Measurements from ENCODE around the gene MFF.
"Not testable (repeated sequence)": the region's sequence is repeated elsewhere in the genome, so short reads cannot be mapped to it uniquely, and the experiment has no call there.

MFF gene

DNA sequence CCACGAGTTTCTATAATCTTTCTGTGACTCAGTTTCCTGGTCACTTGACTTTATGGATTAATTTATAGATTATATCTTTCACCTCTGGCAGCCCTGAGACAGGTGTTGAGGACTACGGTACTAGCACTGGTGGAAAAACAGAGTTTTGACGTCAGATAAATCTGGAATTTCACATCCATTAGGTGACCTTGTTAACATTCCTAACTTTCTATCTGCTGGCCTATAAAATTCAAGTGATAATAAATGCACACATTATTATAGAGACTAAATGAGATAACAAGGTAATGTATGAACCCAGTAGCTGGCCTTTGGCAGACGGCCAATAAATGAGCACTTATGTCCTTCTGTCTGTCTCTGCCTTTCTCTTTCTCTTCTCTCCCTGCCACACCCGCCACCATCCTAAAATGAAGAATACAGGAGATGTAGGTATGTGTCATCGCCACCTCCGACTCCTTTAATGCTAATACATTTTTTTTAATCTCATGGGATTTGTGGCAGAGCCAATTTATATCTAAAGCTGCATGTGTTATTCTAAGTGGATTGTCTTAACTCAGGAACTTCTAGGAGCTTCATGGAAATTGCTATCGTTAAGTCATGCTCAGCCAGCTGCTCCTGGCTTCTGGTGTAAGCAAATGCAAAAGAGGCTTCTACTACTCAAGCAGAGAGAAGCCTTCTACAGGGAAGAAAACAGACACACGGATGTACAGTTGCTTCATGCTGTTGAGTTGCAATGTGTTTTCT lies 51.8 kb downstream of the MFF start:
- no peak for FAIRE-seq

DNA sequence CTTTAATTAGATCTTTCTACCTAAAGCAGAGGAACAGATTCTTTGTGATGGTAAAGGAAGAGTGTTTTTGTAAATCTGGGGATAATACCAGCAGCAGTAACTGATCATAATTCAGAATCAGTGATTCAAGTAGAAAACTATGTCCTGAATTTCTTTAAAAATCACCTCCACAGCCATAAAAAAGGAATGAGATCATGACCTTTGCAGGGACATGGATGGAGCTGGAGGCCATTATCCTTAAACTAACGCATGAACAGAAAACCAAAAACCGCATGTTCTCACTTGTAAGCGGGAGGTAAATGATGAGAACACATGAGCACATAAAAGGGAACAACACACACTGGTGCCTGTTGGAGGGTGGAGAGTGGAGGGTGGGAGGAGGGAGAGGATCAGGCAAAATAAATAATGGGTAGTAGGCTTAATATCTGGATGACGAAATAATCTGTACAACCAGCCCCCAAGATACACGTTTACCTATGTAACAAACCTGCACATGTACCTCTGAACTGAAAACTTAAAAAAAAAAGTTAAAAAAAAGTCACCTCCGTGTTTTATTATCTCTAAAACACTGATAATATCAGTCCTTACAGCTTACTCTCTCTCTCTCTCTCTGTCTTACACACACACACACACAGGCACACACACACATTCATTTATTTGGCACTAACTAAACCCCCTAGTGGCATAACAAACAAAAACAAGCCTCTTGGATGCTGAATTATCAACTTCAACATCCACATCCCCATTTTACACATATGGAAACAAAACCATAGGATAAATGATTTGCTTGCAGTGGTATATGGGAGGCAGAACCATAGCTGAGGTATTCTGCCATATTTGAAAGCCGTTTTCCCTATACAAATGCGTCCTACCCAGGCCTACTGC lies 52.7 kb downstream of the MFF start:
- no peak for FAIRE-seq
- no peak for DNase-seq (ENCODE audit: insufficient read length, low spot score)

More for the DNA sequence above, 51.8 kb downstream of the MFF start:
- DNase-seq (ENCODE audit: insufficient read length, low spot score): no peak

DNA sequence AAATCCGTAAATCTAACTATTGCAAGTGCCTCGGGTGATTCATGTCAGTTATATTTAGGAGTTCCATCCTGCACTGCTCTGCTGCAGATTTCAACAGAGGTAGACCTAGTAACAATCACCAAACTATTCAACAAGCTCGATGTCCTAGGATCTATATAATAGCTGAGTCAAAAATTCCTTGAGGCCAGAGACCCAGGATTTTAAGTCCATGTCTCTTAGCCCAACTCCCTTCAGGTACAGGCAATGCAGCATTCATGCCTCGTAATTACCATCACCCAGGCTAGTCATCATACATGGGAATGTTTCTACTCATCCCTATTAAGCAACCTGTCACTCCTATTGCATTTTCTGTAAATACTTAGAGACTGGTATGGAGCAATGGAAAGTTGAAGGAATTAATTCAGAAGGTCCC lies 53.3 kb downstream of the MFF start:
- FAIRE-seq: no peak
- DNase-seq (ENCODE audit: insufficient read length, low spot score): no peak

DNA sequence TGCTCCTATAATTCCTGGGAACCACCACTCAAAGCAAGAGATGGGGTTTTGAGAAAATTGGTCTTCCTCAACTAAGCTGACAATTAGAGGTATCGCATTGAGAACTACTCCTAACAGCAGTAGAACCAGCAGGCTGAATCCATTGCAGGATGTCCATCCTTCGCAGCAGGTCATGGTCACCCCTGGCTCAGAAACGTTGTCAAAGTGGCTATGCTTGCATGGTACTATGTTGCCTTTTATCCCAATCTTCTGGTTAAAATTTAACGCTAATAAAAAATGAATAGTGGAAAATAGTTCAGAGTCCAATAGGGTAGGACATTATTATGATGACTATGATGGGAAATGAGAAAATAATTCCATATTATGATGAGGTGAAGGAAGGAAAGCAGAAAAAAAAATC lies 54.0 kb downstream of the MFF start, which contains the start of gene TM4SF20:
Gene TM4SF20 (minus strand): TSS at position 212 of the 400 bp plus-strand sequence. CDS start 38 bp downstream, at position 174.
- FAIRE-seq (no peak), DNase-seq (ENCODE audit: insufficient read length, low spot score) (no peak)

DNA sequence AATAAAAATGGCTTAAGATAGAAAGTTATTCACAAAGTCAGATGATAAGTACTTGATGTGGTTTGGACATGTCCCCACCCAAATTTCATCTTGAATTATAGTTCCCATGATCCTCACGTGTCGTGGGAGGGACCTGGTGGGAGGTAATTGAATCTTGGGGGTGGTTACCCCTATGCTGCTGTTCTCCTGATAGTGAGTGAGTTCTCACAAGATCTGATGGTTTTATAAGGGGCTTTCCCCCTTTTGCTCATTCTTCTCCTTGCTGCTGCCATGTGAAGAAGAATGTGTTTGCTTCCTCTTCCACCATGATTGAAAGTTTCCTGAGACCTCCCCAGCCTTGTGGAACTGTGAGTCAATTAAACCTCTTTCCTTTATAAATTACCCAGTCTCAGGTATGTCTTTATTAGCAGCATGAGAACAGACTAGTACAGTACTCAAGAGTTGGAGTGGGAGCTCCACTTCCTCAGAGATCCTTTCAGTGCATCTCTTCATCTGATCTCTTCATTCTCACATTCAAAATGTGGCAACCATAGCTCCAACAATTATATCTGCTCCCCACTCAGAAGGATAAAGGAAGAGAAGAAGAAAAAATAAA lies 57.3 kb downstream of the MFF start:
- FAIRE-seq; DNase-seq (ENCODE audit: insufficient read length, low spot score): not testable (repeated sequence)

DNA sequence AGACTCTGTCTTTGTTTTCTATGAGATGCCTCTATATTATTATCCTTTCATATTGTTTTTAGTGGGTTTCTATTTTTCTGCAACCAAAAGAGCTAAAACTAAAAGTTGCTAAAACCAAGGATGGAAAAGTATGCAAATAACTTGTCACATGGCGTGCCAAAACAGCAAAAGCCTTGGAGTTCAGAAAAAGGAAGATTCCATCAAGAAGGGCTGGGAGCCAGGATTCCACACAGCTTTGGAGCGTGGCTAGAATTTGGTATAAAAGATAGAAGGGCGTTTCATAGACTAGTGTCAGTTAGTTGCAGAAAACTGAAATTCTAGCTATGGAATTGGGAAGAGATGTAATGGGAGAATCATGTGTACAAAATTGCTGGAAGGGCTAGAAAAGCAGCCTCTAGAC lies 58.6 kb downstream of the MFF start:
- no peak for DNase-seq (ENCODE audit: insufficient read length, low spot score)
- no peak for FAIRE-seq

DNA sequence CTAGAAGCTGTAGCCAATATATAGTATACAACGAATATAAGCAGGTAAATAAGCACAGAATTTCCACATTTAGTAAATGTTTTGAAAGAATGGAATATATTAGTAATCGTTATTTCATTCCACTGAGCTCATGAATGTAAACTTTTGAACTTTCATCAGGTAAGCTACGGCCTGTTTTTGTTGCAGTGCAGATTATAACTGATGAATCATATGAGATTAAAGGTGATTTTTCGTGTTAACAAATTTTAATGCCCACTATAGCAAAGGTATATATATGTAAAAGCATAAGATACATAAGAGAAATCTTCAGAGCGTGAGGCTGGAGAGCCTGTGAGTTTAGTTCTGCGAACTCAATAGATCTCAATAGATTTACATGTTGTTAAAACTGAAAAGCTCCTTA lies 61.6 kb downstream of the MFF start:
- DNase-seq (ENCODE audit: insufficient read length, low spot score): no peak
- no peak for FAIRE-seq

DNA sequence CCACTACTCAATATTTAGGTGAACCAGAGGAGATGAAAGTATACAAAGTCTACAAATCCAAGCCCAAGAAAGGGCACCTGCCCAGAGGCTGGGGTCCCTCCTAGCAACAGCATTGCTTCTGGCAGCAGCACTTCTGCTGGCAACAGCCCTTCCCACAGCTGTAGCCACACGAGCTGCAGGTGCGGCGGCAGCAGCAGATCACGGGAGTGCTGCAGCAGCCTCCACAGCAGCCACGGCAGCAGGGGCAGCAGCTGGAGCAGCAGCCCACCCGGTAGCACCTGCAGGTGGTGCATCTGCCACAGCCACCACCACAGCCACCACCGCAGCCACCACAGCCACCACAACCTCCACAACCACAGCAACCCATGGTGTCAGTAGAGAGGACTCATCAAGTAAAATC lies 62.5 kb downstream of the MFF start, which contains the start of gene SCYGR1:
Gene SCYGR1 (minus strand): TSS at position 367 of the 400 bp plus-strand sequence. CDS start 0 bp downstream, at position 367.
- not testable (repeated sequence) for DNase-seq (ENCODE audit: insufficient read length, low spot score); FAIRE-seq

DNA sequence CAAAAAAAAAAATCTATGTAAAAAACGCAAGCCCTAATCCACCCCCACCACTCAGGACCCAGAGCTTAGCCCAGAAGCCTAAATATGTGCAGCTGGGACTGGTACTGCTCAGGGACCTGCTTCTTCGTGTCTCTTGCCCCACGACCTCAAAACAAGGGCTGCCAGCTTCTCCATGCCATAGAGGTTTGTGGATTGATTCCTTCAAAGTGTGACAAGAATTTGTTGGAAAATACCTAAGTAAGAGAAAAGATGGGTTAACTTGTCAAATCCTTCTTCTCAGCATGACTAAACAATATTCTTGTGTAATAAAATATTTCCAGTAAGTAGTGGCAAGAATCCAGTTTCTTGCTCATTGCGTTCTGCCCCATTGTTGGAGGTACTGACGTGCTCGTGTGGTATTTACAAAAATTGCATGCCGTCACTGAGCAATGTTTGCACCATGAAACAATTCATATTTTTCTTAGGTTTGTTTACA lies 63.5 kb downstream of the MFF start:
- no peak for FAIRE-seq
- DNase-seq (ENCODE audit: insufficient read length, low spot score): no peak

DNA sequence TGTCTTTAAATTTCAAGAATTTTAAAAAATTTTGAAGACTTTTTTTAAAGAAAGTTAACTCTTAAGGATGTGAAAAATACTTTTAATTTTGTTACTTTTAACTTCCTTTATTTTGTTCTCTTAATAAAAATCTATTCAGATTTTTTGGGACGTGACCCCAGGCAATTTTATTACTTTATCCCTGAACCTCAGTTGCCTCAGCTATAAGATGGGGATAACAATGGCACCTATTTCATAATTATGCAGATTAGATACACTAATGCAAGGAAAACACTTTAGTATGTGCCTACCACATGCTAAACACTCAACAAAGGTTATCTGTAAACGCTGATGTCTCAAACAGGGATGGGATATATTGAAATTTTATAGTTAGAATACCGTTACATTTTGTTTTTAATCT lies 64.2 kb downstream of the MFF start:
- FAIRE-seq: no peak
- no peak for DNase-seq (ENCODE audit: insufficient read length, low spot score)

DNA sequence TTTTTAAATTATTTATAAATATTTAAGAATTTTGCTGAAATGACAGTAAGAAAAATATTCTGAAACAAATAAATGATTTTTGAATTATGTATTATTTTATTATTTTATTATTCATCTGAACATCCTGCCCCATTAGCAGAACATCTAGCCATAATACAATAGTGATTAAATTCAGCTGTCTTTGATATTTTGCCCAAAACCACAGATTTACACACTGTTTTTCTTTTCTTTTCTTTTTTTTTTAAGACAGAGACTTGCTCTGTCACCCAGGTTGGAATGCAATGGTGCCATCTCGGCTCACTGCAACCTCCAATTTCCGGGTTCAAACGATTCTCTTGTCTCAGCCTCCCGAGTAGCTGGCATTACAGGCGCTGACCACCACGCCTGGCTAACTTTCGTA lies 64.6 kb downstream of the MFF start:
- FAIRE-seq (no peak), DNase-seq (ENCODE audit: insufficient read length, low spot score) (no peak)

DNA sequence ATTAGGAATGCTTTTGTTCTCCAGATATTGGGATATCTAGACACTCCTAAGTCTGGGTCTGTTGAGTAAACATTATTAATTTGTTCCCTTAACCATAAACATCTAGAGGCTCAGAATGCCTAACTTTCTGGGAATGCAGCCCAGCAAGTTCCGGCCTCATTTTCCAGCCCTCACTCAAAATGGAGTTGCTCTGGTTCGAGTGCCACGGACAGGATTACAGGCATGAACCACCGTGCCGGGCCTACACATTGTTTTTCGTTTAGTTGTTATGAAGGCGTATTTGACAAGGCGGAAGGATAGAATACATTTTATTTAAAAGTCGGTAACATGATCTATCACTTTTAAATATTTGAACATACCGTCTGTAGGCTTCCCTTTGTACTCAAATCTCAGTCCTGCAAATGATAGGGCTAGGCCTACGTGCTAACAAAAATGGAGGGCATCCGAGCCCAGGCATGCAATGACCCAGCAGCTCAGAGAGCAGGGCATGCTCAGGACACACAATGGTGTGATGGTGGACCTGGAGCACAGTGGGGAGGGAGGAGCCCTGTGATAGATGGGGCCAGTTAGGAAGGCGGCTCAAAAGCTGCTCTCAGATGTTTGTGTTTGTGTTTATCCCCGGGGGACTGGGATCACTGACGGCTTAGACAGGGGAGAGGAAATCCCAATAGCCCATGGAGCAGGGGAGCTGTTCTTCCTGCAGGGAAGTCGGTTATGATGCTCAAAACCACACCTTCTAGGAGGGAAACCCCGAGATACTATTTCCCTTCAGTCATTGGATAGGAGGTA lies 65.6 kb downstream of the MFF start:
- no peak for DNase-seq (ENCODE audit: insufficient read length, low spot score)
- no peak for FAIRE-seq

DNA sequence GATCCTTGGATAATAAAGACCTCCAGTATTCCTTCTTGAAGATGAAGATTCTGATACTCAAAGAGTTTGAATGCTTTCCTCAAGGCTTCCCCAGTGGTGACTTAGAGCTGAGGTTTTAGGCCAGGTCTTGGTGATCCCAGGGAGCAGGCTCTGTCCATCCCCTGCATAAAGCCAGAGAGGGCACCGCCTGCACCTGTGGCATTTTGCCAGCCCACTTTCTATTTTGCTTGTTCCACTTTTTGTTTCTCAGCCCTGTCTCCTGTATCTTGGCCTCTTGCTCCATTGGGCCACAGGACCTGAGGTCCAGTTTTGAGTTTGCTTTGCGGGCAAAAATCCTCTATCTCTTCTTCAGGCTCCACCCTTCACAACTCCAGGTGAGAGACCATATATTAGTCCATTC lies 69.3 kb downstream of the MFF start:
- FAIRE-seq: no peak
- DNase-seq (ENCODE audit: insufficient read length, low spot score): no peak

DNA sequence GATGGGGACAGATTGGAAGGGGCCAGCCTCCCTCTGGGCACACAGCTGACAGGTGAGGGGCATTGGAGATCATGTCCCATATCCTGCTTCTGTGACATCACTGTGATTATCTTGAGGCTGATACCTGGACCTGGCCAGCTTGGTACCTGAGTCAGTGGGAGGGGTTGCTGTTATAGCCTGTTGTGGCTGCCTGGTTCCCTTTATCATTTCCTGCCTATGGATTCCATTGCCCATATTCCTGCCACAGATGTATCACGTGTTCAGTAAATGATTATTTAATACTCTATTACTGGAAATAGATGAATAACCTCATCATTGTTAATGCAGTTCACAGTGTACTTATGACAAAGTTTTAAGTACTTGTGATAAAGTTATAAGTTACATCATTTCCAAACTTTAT lies 70.5 kb downstream of the MFF start:
- DNase-seq (ENCODE audit: insufficient read length, low spot score): no peak

DNA sequence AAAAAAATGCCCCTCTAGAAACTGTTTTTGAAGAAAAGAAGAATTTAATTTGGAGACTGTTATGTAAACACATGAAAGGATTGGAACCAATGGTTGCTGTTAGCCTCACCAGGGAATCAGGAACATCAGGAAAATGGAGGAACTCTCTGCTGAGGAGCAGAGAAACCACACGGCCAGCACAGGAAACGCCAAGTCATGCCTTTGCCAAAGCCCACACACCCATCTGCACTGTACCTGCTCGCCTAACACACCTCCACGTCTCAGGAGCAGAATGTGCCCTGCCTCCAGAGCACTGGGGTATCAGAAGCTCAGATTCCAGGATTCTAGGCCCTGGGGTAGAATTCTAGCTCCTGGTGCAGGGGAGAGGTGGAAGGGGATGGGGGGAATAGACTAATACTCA lies 72.5 kb downstream of the MFF start:
- FAIRE-seq: no peak

More for the DNA sequence above, 70.5 kb downstream of the MFF start:
- no peak for FAIRE-seq

DNA sequence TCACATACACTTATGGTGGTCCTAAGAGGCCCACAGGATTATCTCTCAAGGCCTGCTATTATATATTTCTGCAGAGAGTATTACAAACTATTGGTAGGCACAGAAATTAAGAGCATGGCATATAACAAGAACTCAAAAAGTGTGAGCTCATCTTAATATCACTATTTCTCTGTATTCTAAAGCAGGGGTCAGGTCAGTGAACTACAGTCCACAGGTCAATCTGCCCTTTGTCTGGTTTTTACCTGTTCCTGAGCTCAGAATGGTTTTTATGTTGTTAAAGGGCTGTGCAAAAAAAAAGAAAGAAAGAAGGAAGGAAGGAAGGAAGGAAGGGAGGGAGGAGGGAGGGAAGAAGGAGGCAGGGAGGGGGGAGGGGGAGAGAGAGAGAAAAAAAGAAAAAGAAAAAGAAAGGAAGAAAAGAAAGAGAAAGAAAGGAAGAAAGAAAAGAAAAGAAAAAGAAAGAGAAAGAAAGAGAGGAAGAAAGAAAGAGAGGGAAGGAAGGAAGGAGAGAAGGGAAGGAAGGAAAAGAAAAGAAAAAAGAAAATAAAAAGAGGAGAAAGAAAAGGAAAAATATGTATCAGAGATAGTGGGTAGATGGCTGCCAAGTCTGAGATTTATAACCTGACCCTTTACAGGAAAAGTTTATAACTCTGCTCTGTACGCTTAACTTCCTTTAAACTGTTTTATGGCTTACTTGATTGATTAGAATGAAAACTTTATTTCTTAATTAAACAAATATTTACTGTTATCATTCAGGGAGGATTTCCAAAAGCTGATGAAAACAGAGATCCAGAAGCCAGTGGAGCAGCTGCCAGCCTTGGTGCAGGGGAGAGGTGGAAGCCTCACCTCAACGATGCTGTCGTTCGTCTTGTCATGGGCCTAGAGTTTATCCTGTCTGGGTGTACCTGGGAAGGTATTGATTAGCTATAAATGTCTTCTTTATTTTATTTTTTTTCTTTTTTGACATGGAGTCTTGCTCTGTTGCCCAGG lies 73.9 kb downstream of the MFF start:
- FAIRE-seq (no peak), DNase-seq (ENCODE audit: insufficient read length, low spot score) (no peak)

More for the DNA sequence above, 72.5 kb downstream of the MFF start:
- no peak for DNase-seq (ENCODE audit: insufficient read length, low spot score)

DNA sequence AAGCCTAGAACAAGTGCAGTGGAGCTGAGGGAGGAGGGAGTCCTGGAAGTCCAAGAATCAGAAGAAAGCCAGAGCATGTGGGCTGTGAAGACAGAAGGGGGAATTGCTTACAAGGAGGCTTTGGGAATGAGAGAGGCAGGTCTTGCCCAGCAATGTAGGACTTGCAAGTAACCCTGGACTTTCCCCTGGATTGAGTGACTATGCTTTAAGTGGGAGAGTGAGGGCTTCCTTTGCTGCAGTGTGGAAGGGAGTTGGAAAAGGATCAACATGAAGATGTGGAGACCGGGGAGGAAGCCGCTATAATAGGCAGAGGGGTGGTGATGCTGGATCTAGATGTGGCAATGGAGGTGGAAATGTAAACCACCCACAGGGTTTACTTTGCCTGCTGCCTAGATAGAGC lies 76.5 kb downstream of the MFF start:
- DNase-seq (ENCODE audit: insufficient read length, low spot score): no peak
- no peak for FAIRE-seq

DNA sequence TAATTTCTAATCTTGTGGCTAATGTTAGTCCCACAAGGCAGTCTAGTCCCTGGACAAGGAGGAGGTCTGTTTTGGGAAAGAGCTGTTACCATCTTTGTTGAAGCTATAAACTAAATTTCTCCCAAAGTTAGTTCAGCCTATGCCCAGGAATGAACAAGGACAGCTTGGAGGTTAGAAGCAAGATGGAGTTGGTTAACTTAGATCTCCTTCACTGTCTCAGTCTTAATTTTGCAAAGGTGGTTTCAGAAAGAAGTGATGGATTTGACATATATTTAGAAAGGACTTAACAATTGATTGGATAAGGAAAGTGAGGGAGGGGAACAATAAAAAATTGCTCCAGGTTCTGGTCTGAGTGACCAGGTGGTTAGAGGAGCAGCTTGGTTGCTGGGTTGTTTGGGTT lies 77.3 kb downstream of the MFF start:
- no peak for FAIRE-seq

DNA sequence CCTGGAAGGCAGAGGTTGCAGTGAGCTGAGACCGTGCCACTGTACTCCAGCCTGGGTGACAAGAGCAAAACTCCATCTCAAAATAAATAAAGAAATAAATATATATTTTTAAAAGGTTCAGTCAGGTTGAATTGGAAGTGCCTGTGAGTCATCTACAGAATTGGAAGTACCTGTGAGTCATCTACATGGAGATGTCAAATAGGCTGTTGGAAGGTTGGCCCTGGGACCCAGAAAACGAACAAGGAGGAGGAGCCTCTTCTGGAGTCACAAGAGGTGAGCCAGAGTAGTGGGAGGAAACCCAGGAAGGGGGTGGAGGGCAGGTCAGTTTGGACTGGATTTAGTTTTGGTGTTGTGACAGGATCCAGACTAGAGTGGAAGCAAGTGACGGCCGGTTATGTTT lies 77.9 kb downstream of the MFF start:
- FAIRE-seq (no peak), DNase-seq (ENCODE audit: insufficient read length, low spot score) (no peak)

More for the DNA sequence above, 77.3 kb downstream of the MFF start:
- DNase-seq (ENCODE audit: insufficient read length, low spot score): no peak

Data from HTR-8/SVneo (cell line).